OCI-LY7 (cell line): ENCODE data around the gene PALLD.

Source experiments
- EZH2phosphoT487 ChIP-seq: fragments of 200-600 bp; sonication (generic); IDR thresholded peaks from 2 replicates; pipeline ENCODE4 v1.6.1; 2018; ENCODE audit warnings: low read depth, borderline replicate concordance, mild to moderate bottlenecking, mixed run types, antibody characterized with exemption, low read length, moderate library complexity, mixed read lengths
- TF ChIP-seq, protein P1 (sequence below): fragments of 200-600 bp; sonication (generic); conservative IDR thresholded peaks from 2 replicates; pipeline ENCODE4 v1.5.1; 2014; ENCODE audit warnings: mild to moderate bottlenecking, antibody characterized with exemption, low read length, moderate library complexity, mixed read lengths

- TF ChIP-seq, protein P1, sequence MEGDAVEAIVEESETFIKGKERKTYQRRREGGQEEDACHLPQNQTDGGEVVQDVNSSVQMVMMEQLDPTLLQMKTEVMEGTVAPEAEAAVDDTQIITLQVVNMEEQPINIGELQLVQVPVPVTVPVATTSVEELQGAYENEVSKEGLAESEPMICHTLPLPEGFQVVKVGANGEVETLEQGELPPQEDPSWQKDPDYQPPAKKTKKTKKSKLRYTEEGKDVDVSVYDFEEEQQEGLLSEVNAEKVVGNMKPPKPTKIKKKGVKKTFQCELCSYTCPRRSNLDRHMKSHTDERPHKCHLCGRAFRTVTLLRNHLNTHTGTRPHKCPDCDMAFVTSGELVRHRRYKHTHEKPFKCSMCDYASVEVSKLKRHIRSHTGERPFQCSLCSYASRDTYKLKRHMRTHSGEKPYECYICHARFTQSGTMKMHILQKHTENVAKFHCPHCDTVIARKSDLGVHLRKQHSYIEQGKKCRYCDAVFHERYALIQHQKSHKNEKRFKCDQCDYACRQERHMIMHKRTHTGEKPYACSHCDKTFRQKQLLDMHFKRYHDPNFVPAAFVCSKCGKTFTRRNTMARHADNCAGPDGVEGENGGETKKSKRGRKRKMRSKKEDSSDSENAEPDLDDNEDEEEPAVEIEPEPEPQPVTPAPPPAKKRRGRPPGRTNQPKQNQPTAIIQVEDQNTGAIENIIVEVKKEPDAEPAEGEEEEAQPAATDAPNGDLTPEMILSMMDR: no peak
- no peak for TF ChIP-seq EZH2phosphoT487
Observed at GRCh38 chr4:168880811-168881595, 384.2 kb downstream of the PALLD start.
